HL-60 (cell line): ENCODE measurements around the gene ATP10A.

Experiments used
- DNase-seq, 2 experiments: peaks; one replicate each; pipeline ENCODE4 v3.0.0-alpha.2; 2010 to 2020; ENCODE audit warnings: low read depth in 1 of 2, low spot score in 1 of 2
- H3K27ac ChIP-seq: fragments of 250-450 bp; sonication (Bioruptor Pico); replicated peaks from 2 replicates; pipeline ENCODE4 v1.5.1; 2020; ENCODE audit warnings: mild to moderate bottlenecking, moderate library complexity
- H3K27me3 ChIP-seq: fragments of 250-450 bp; sonication (Bioruptor Pico); 2 replicates; pipeline ENCODE4 v1.5.1; 2021; ENCODE audit warnings: mild to moderate bottlenecking, moderate library complexity; ENCODE audit not compliant: insufficient read depth, poor library complexity, severe bottlenecking
- H3K4me3 ChIP-seq: replicated peaks from 2 replicates; pipeline ENCODE4 v1.5.1; 2011; ENCODE audit warnings: mild to moderate bottlenecking, control low read depth, low read length; ENCODE audit not compliant: insufficient read depth
- GABPA ChIP-seq: IDR thresholded peaks from 2 replicates; pipeline ENCODE4 v1.6.1; 2012; ENCODE audit warnings: low read depth
- POLR2AphosphoS5 ChIP-seq: IDR thresholded peaks from 2 replicates; pipeline ENCODE4 v1.6.1; 2012; ENCODE audit warnings: low read depth
- SPI1 ChIP-seq: IDR thresholded peaks from 2 replicates; pipeline ENCODE4 v1.6.1; 2012; ENCODE audit warnings: low read depth, mild to moderate bottlenecking, borderline replicate concordance
- TF ChIP-seq, protein P1 (sequence below): IDR thresholded peaks from one replicate; pipeline ENCODE4 v1.5.1; 2011; ENCODE audit warnings: low read length, control low read depth, inconsistent platforms; ENCODE audit not compliant: insufficient read depth
- TF ChIP-seq, protein P2 (sequence below): IDR thresholded peaks from 2 replicates; pipeline ENCODE4 v1.6.1; 2012; ENCODE audit warnings: low read depth; ENCODE audit not compliant: insufficient replicate concordance

The ATP10A gene

DNA sequence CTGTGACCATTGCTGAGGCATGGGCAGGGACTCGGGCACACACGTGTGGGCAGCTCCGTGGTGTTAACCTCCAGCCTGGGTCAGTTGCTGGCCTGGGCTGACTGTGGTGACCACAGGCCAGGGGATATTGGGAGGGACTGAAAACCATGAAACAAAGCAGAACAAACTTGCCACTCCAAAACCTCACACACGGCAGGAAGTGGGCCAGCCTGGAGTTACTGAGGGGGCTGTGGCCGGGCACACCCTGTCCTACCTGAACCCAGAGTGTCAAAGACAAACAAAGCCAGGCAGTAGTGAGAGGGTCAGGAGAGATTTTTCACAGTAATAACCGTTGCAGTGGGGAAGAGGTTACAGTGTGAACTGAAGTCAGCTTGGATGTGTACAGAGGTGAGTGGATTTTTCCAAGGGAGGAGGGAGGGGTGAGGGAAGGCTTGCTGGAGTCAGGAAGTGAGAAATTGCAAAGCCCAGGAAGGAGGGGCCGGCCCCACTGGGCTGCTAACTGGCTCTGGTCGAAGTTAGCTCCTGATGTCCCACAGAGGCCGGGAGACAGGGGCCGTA is 40.0 kb upstream of the ATP10A start:
- TF ChIP-seq, protein P1, sequence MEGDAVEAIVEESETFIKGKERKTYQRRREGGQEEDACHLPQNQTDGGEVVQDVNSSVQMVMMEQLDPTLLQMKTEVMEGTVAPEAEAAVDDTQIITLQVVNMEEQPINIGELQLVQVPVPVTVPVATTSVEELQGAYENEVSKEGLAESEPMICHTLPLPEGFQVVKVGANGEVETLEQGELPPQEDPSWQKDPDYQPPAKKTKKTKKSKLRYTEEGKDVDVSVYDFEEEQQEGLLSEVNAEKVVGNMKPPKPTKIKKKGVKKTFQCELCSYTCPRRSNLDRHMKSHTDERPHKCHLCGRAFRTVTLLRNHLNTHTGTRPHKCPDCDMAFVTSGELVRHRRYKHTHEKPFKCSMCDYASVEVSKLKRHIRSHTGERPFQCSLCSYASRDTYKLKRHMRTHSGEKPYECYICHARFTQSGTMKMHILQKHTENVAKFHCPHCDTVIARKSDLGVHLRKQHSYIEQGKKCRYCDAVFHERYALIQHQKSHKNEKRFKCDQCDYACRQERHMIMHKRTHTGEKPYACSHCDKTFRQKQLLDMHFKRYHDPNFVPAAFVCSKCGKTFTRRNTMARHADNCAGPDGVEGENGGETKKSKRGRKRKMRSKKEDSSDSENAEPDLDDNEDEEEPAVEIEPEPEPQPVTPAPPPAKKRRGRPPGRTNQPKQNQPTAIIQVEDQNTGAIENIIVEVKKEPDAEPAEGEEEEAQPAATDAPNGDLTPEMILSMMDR = no peak
- TF ChIP-seq POLR2AphosphoS5 (no peak), GABPA (no peak), SPI1 (no peak)
- TF ChIP-seq, protein P2, sequence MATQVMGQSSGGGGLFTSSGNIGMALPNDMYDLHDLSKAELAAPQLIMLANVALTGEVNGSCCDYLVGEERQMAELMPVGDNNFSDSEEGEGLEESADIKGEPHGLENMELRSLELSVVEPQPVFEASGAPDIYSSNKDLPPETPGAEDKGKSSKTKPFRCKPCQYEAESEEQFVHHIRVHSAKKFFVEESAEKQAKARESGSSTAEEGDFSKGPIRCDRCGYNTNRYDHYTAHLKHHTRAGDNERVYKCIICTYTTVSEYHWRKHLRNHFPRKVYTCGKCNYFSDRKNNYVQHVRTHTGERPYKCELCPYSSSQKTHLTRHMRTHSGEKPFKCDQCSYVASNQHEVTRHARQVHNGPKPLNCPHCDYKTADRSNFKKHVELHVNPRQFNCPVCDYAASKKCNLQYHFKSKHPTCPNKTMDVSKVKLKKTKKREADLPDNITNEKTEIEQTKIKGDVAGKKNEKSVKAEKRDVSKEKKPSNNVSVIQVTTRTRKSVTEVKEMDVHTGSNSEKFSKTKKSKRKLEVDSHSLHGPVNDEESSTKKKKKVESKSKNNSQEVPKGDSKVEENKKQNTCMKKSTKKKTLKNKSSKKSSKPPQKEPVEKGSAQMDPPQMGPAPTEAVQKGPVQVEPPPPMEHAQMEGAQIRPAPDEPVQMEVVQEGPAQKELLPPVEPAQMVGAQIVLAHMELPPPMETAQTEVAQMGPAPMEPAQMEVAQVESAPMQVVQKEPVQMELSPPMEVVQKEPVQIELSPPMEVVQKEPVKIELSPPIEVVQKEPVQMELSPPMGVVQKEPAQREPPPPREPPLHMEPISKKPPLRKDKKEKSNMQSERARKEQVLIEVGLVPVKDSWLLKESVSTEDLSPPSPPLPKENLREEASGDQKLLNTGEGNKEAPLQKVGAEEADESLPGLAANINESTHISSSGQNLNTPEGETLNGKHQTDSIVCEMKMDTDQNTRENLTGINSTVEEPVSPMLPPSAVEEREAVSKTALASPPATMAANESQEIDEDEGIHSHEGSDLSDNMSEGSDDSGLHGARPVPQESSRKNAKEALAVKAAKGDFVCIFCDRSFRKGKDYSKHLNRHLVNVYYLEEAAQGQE = no peak
- H3K27me3 ChIP-seq = no peaks in the 10 kb centered on the region
- no peak for DNase-seq
- H3K27ac ChIP-seq = no peak overlapping the region
- H3K4me3 ChIP-seq = no peak overlapping the region

DNA sequence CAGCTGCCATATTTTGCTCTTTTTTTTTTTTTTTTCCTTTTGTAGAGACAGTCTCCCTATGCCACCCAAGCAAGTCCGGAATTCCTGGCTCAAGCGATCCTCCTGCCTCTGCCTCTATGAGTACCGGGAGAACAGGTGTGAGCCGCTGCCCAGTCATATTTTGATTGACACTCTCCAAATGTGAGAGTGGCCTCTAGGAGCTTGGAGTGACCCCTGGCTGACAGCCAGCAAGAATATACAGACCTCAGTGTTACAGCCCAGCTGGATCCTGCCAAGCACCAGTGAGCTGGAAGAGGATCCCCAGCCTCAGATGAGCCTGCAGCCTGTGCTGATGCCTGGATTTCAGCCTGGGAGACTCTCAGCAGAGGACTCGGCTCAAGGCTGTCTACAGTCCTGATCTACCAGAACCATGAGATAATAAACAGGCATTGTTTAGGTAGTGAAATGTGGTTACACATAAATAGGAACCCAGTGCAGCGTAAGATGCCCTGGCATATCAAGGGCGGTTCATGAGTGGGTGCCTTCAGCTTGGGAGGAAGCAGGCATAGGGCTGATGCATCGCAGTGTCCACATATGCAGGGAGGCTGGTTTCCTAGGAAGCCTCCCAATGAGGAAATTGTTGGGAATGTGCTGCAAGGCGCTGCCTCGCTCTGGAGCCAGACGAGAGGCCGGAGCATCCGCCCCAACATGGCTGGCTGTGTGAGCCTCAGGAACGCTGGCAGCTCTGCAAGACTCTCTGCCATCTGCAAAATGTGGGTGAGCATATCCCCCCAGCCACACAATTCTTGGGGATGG is 38.9 kb upstream of the ATP10A start:
- TF ChIP-seq, protein P1 = no peak
- TF ChIP-seq GABPA = no peak
- no peak for TF ChIP-seq SPI1
- Histone ChIP-seq H3K27ac (no peak overlapping the region), H3K4me3 (no peak overlapping the region), H3K27me3 (no peaks in the 10 kb centered on the region)
- no peak for DNase-seq

DNA sequence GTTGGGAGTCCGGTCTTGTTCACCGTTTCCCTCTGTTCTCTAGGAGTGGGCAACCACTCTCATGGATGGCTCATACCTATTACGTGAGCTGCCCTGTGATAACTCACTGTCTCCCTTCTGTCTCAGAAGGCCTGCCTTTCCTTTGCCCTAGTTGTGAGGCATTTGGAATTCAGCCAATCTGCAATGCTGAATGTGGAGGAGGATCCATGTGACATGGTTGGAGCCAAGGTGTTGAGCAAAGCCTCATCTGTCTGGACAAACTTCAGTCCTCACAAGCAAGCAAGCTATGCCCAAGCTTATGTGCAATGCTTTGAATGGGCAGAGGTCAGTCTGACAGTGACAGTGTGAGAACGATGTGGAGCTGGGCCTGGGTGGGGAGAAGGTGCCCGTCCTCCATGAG is 37.8 kb upstream of the ATP10A start:
- TF ChIP-seq, protein P2 = no peak
- no peak for TF ChIP-seq SPI1
- no peak for TF ChIP-seq GABPA
- TF ChIP-seq, protein P1 = no peak
- TF ChIP-seq POLR2AphosphoS5 = no peak
- H3K27me3 ChIP-seq = no peaks in the 10 kb centered on the region
- no peak for DNase-seq
- no peak overlapping the region for H3K27ac ChIP-seq
- H3K4me3 ChIP-seq = no peak overlapping the region

DNA sequence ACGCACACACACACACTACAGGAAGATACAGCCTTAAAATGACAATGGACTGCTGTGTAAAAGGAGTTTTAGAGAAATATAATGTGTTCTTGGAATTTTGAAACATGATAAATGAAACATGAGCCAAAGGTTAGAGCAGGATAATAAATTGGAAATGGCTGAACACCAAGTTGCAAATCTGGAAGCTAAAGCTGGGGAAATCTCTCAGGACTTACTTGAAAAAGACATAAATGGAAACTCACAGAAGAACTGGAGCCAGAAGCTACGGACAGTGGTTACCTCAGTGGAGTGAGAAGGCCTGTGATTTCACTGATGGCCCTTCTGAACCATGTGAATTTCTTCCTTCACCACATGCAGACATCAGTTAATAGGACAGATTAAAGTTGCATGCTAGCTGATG is 37.3 kb upstream of the ATP10A start:
- Histone ChIP-seq H3K27me3 (no peaks in the 10 kb centered on the region), H3K27ac (no peak overlapping the region), H3K4me3 (no peak overlapping the region)
- TF ChIP-seq, protein P1 = no peak
- TF ChIP-seq, protein P2 = no peak
- TF ChIP-seq GABPA = no peak
- TF ChIP-seq POLR2AphosphoS5 = no peak
- TF ChIP-seq SPI1 = no peak
- no peak for DNase-seq
